ENCODE data around the gene SLAMF6.
"Not testable (repeated sequence)": the region's sequence is repeated elsewhere in the genome, so short reads cannot be mapped to it uniquely, and the experiment has no call there.

GRCh38 chr1:160532557-160532813 lies 9.4 kb upstream of the SLAMF6 start:
- TF ChIP-seq CTCF, POLR2A, EP300 (IDR thresholded peaks at IDR 0.05): not testable (repeated sequence)
